Stimulated activated CD8-positive, alpha-beta memory T cell treated with anti-CD3 and anti-CD28 coated beads, Interleukin-15, amount 100 ng/mL, for 4 hours (primary cell): Measurements from ENCODE around the gene LRRC38.
"Not testable (repeated sequence)": the region's sequence is repeated elsewhere in the genome, so short reads cannot be mapped to it uniquely, and the experiment has no call there.

Experiments used
- DNase-seq, 2 donors: peaks; one replicate each; pipeline ENCODE4 v3.0.0-alpha.2; 2020; ENCODE audit warnings: low read depth in 2 of 2

The LRRC38 gene

DNA sequence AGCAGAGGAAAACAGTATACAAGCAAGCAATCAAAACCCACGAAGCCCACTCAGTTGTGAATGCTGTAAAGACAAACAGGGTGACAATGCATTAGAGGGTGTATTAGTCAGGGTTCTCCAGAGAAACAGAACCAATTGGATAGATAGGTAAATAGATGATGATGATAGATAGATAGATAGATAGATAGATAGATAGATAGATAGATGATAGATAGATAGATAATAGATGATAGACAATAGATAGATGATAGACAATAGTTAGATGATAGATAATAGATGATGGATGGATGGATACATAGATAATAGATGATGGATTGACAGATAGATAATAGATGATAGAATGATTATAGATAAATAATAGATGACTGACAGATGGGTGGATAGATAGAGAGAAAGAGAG, 48.3 kb downstream of the LRRC38 start:
- no peak for DNase-seq

DNA sequence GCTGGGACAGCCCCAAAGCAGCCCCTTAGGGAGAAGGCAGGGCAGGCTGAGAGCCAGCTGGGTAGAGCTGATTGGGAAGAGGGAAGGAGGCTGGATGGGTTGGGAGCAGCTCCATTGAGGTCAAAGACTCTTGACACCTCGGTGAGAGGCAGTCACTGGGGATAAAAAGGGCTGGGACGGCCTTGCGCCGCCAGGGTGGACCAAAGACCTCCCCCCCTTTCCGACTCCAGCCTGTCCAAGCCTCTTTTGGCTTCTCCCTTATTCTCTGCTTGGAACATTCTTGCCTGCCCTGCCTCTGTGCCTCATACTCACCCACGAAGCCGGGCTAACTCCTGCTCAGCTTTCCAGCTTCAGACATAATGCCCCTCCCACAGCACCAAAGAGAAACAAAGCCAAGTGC, 51.1 kb downstream of the LRRC38 start:
- DNase-seq, result no peak

DNA sequence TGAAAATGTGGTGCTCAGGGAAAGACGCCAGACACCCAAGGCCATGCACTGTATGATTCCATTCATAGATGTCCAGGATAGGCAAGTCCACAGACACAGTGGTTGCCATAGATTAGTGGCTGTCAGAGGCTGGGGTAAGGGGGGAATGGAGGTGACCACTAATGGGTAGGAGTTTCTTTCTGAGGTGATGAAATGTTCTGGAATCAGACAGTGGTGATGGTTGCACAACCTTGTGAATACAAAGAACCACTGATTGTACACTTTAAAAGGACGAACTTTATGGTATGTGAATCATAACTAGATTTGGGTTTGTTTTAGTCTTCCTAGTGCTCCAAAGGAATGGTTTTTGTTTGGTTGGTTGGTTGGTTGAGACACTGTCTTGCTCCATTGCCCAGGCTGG, 51.8 kb downstream of the LRRC38 start:
- no peak for DNase-seq

DNA sequence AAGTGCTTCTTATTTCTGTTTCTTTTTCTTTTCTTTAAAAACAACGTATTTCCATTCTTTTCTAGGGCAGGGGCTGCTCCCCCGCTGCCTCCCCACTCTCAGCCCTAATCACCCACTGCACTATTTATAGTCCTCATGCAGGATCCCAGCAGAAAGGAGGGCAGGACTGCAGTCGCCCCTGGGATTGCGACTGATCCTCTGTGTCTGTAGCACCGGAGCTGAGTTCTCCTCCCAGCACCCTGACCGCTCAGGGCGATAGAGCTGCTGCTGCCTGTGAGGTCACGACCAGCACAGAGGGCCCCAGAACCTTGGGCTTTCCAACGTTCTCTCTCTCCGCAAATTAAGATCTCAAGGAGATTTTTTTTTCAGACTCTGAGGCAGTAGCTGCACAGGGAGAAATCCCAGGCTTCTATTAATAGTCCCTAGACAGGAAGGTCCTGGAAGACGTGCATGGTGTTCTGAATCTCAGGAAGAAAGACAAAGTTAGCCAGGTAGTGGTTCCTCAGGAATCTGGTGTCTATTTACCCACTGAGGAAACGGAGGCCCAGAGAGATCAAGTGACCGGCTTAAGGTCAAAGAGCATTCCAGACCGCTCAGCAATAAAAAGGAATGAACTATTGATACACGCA, 56.8 kb downstream of the LRRC38 start:
- no peak for DNase-seq

- DNase-seq, result no peak
Observed at GRCh38 chr1:13451399-13451965, 62.3 kb downstream of the LRRC38 start.

- no peak for DNase-seq
Observed at GRCh38 chr1:13450204-13450603, 63.6 kb downstream of the LRRC38 start.

GRCh38 chr1:13443335-13443979, 70.3 kb downstream of the LRRC38 start:
- DNase-seq, result no peak

GRCh38 chr1:13439104-13439783, 74.6 kb downstream of the LRRC38 start:
- DNase-seq, result not testable (repeated sequence)

GRCh38 chr1:13435458-13435857, 78.3 kb downstream of the LRRC38 start:
- no peak for DNase-seq

- DNase-seq, result not testable (repeated sequence)
Observed at GRCh38 chr1:13433694-13434358, 80.0 kb downstream of the LRRC38 start.

- DNase-seq, result no peak
Observed at GRCh38 chr1:13432251-13432650, 81.6 kb downstream of the LRRC38 start.

GRCh38 chr1:13430495-13430894, 83.3 kb downstream of the LRRC38 start:
- no peak for DNase-seq
